Colonic mucosa (tissue), 4 donors: ENCODE results near the gene PITPNM2. TPM values are rescaled to one million over a fixed set of nuclear protein-coding genes. Genes with fewer than 3 reads are reported as not detected.

ENCODE experiments used
- DNase-seq: peaks from one replicate; pipeline ENCODE4 v3.0.0-alpha.2; 2020
- H3K27ac ChIP-seq: fragments of 200-600 bp; one replicate; pipeline ENCODE4 v1.8.0; 2021
- H3K27me3 ChIP-seq: fragments of 200-600 bp; one replicate; pipeline ENCODE4 v1.8.0; 2021
- H3K36me3 ChIP-seq: fragments of 200-600 bp; one replicate; pipeline ENCODE4 v1.8.0; 2021
- H3K4me1 ChIP-seq: fragments of 200-600 bp; one replicate; pipeline ENCODE4 v1.8.0; 2021; ENCODE audit warnings: mild to moderate bottlenecking
- H3K4me3 ChIP-seq: fragments of 200-600 bp; one replicate; pipeline ENCODE4 v1.8.0; 2021
- H3K9ac ChIP-seq, 2 donors: one replicate each; pipeline ENCODE4 v1.7.0; 2013; ENCODE audit warnings: control low read depth in 2 of 2, low read depth in 2 of 2, low read length in 2 of 2
- H3K9me3 ChIP-seq: fragments of 200-600 bp; one replicate; pipeline ENCODE4 v1.8.0; 2021
- intact Hi-C: fragments of 100-400 bp; cut with DNase I; formaldehyde crosslinking; loops from one replicate; pipeline ENCODE4 v1.14.1; 2022
- total RNA-seq, 2 donors: library from RNA; stranded (reverse); fragmentation: NEBNext Ultra II Directional in 1 of 2; extraction: Animal tissue kit (Norgen Biotek cat#: 25700) in 1 of 2; gene quantifications; one replicate each; pipeline ENCODE4 v1.2.1, GENCODE V29; 2021
- TF ChIP-seq, protein P1 (sequence below): fragments of 200-600 bp; IDR thresholded peaks from one replicate; pipeline ENCODE4 v1.8.0; 2022; ENCODE audit warnings: antibody characterized with exemption, mild to moderate bottlenecking
- donor health status: healthy.
- donor health status: DM: no; HTN: no; CAD: no.
- donor health status: DM: no; HTN: no; CAD: no.

PITPNM2 gene
- total RNA-seq, 2 donors from 2014 or later, result 9.3 to 17.4 TPM

- no peaks in the 10 kb centered on the region for H3K36me3 ChIP-seq
- H3K9me3 ChIP-seq, result no peaks in the 10 kb centered on the region
- intact Hi-C loops, result no loop called here
- no peak overlapping the region for H3K27ac ChIP-seq
- H3K27me3 ChIP-seq, result no peaks in the 10 kb centered on the region
- TF ChIP-seq, protein P1, sequence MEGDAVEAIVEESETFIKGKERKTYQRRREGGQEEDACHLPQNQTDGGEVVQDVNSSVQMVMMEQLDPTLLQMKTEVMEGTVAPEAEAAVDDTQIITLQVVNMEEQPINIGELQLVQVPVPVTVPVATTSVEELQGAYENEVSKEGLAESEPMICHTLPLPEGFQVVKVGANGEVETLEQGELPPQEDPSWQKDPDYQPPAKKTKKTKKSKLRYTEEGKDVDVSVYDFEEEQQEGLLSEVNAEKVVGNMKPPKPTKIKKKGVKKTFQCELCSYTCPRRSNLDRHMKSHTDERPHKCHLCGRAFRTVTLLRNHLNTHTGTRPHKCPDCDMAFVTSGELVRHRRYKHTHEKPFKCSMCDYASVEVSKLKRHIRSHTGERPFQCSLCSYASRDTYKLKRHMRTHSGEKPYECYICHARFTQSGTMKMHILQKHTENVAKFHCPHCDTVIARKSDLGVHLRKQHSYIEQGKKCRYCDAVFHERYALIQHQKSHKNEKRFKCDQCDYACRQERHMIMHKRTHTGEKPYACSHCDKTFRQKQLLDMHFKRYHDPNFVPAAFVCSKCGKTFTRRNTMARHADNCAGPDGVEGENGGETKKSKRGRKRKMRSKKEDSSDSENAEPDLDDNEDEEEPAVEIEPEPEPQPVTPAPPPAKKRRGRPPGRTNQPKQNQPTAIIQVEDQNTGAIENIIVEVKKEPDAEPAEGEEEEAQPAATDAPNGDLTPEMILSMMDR, result no peak
- H3K4me3 ChIP-seq, result no peak overlapping the region
- H3K9ac ChIP-seq, result no peak overlapping the region
- peaks cover 3% of the 10 kb centered on the region for H3K4me1 ChIP-seq
- DNase-seq, result no peak
These were observed 31.1 kb downstream of the PITPNM2 start for GRCh38 chr12:123119808-123120207.

DNA sequence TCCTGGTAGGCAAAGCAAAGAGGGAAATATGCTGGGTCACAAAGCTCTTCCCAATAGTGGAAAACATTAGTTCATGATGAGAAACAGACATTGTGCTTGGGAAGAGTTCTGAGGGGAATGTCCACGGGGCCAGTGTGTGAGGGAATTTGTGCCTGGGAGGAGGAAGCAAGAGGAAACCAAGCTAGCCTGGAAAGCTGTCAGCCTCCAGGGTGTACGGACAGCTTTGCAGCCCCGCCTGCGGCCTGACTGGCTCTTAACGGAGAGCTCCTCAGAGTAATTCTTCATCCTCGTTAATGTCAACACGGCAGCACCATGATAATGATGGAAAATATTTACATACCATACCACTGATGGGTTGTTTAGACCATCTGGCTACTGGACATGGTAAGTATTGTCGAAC is 32.4 kb downstream of the PITPNM2 start:
- TF ChIP-seq, protein P1, result no peak
- H3K4me1 ChIP-seq, result peaks cover 3% of the 10 kb centered on the region
- no peak for DNase-seq

GRCh38 chr12:123115409-123116121 is 35.3 kb downstream of the PITPNM2 start:
- TF ChIP-seq, protein P1, result no peak
- Histone ChIP-seq H3K36me3 (no peaks in the 10 kb centered on the region), H3K9me3 (no peaks in the 10 kb centered on the region), H3K4me3 (no peak overlapping the region), H3K27ac (peak overlapping the region; percentile 12), H3K27me3 (no peaks in the 10 kb centered on the region), H3K9ac (no peak overlapping the region), H3K4me1 (no peaks in the 10 kb centered on the region)
- intact Hi-C loops, result no loop called here
- DNase-seq, result no peak

More for the DNA sequence above, 32.4 kb downstream of the PITPNM2 start:
- Histone ChIP-seq H3K9ac (no peak overlapping the region), H3K27ac (peak overlapping the region; percentile 26), H3K4me3 (no peak overlapping the region), H3K9me3 (no peaks in the 10 kb centered on the region), H3K36me3 (no peaks in the 10 kb centered on the region), H3K27me3 (no peaks in the 10 kb centered on the region)
- intact Hi-C loops, result no loop called here

DNA sequence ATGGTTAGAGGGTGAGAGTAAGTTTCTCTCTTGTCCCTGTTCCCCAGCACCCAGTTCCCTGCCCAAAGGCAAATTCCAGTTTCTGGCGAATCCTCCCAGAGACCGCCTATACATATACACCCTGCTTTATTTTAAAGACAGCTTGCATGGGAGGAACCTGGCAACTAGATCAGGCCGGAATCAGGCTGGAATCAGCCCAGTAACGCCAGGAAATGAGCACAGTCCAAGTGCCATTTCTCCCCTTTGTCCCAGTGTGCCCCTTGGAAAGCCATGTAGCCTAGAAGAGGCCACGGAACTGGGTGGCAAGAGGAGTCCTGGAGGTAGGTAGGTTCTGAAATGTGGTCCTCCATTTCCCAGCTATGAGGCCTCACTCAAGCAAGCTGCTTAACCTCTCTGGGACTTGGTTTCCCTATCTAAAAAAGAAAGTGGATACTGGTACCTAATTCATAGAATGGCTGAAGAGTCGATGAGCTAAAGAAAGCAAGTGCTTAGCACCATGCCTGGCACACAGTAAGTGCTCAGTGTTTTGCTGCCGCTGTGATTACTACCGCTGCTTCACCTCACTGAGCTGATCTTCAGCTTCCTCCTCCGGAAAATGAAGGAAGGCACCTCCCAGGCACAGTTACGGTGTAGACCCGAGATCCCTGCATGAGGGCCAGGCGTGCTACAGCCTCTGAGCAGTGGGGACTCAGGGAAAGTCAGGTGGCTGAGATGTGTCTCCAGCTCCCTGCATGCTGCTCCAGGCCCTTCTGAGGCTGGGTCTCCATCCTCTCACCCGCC is 36.4 kb downstream of the PITPNM2 start:
- Histone ChIP-seq H3K27me3 (no peaks in the 10 kb centered on the region), H3K4me3 (no peak overlapping the region), H3K9me3 (no peaks in the 10 kb centered on the region), H3K27ac (peak overlapping the region; percentile 12), H3K4me1 (no peaks in the 10 kb centered on the region), H3K36me3 (no peaks in the 10 kb centered on the region), H3K9ac (peak overlapping the region in 1 of 2 donors; percentile 27)
- intact Hi-C loops, result no loop called here
- no peak for DNase-seq
- TF ChIP-seq, protein P1, result no peak

GRCh38 chr12:123113026-123113425 is 37.9 kb downstream of the PITPNM2 start:
- Histone ChIP-seq H3K9ac (no peak overlapping the region), H3K27me3 (no peaks in the 10 kb centered on the region), H3K9me3 (no peaks in the 10 kb centered on the region), H3K4me1 (no peaks in the 10 kb centered on the region), H3K36me3 (no peaks in the 10 kb centered on the region), H3K4me3 (no peak overlapping the region), H3K27ac (no peak overlapping the region)
- no peak for DNase-seq
- intact Hi-C loops, result no loop called here
- TF ChIP-seq, protein P1, result no peak
